HG02642 (cell line): ENCODE measurements around the gene LAMC1.
A peak's percentile ranks its signal among the peaks of the same experiment; 100 is the strongest.

Source experiments
- ATAC-seq: cut with Tn5 transposase; IDR thresholded peaks from one replicate; pipeline ENCODE4 v1.9.1; 2021; ENCODE audit warnings: mild to moderate bottlenecking; ENCODE audit not compliant: unreplicated experiment, poor library complexity

Gene LAMC1

GRCh38 chr1:183023146-183023600, at the start of gene LAMC1:
Gene LAMC1, plus strand, starts transcription at chr1:183023420. Its CDS starts 297 bp downstream, at chr1:183023717.
- peak; percentile 45 for ATAC-seq

- ATAC-seq: no peak
Observed at GRCh38 chr1:182974506-182975191, 48.6 kb upstream of the LAMC1 start.

- no peak for ATAC-seq
Observed at GRCh38 chr1:182977480-182977879, 45.7 kb upstream of the LAMC1 start.

- ATAC-seq: no peak
Observed at GRCh38 chr1:182978151-182978853, 44.9 kb upstream of the LAMC1 start.

- ATAC-seq: no peak
Observed at GRCh38 chr1:182984138-182984537, 39.1 kb upstream of the LAMC1 start.

- no peak for ATAC-seq
Observed at GRCh38 chr1:182984621-182985020, 38.6 kb upstream of the LAMC1 start.

GRCh38 chr1:182985876-182986275, 37.3 kb upstream of the LAMC1 start:
- no peak for ATAC-seq

- ATAC-seq: no peak
Observed at GRCh38 chr1:182990413-182991144, 32.6 kb upstream of the LAMC1 start.

- no peak for ATAC-seq
Observed at GRCh38 chr1:182993746-182994145, 29.5 kb upstream of the LAMC1 start.

- ATAC-seq: no peak
Observed at GRCh38 chr1:182995894-182996293, 27.3 kb upstream of the LAMC1 start.

GRCh38 chr1:182996816-182997215, 26.4 kb upstream of the LAMC1 start:
- no peak for ATAC-seq

GRCh38 chr1:182998482-182998881, 24.7 kb upstream of the LAMC1 start:
- ATAC-seq: no peak

GRCh38 chr1:183000167-183000962, 22.9 kb upstream of the LAMC1 start:
- no peak for ATAC-seq

GRCh38 chr1:183002267-183002666, 21.0 kb upstream of the LAMC1 start:
- no peak for ATAC-seq

GRCh38 chr1:183002797-183003196, 20.4 kb upstream of the LAMC1 start:
- ATAC-seq: no peak

GRCh38 chr1:183003203-183003602, 20.0 kb upstream of the LAMC1 start:
- ATAC-seq: no peak

- ATAC-seq: no peak
Observed at GRCh38 chr1:183004141-183004540, 19.1 kb upstream of the LAMC1 start.

- no peak for ATAC-seq
Observed at GRCh38 chr1:183011859-183012258, 11.4 kb upstream of the LAMC1 start.

GRCh38 chr1:183012301-183012994, 10.8 kb upstream of the LAMC1 start:
- ATAC-seq: no peak
